Right renal pelvis (tissue), 4 donors: ENCODE data around the gene CGN. TPM values are rescaled to one million over a fixed set of nuclear protein-coding genes. Genes with fewer than 3 reads are reported as not detected.

Experiments used
- DNase-seq, 4 donors: peaks; one replicate each; pipeline ENCODE4 v3.0.0-alpha.2; 2013; ENCODE audit warnings: low read depth in 4 of 4, low spot score in 3 of 4, missing footprints in 1 of 4
- polyA plus RNA-seq, 4 donors: library from polyadenylated mRNA; unstranded; fragments of 120-200 nt; gene quantifications; one replicate each; pipeline ENCODE4 v1.2.1, GENCODE V29; 2013; ENCODE audit not compliant: insufficient read length in 4 of 4

Gene CGN
- polyA plus RNA-seq, 4 donors, result 37.5 to 57.4 (median 40.8) TPM

DNA sequence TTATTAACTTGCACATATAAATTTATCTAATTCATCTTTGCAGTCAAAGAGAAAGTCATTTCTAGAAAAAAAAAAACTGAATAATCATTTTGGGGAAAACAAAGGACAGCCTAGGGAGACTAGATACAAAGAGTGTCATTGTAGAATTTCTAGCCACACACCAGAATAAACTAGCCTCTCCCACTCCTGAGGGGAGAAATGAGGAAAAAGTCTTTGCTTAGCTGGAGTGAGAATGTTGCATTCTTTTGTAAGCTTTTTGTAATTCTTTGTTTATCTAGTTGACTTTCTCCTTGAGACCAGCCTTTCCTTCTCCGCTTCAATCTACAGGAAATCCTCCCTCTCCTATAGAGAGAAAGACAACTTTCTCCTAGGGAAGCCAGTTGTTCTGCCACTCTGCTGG, 15.9 kb upstream of the CGN start:
- DNase-seq, result no peak

DNA sequence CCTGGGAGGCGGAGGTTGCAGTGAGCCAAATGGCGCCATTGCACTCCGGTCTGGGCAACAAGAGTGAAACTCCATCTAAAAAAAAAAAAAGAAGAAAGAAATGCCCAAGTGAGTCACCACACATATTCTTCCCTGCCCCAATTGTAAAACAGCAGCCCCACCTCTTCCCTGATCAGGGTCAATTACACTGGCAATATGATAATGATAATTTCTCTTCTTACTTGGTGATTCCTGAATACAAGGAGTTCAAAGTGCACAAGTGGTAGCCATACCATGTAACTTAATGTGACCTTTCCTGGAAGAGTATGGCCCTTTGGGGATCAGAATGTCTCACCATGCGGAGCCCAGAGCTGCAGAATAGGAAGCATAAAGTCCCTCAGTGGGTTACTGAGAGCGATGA, 11.8 kb upstream of the CGN start:
- DNase-seq, result no peak

DNA sequence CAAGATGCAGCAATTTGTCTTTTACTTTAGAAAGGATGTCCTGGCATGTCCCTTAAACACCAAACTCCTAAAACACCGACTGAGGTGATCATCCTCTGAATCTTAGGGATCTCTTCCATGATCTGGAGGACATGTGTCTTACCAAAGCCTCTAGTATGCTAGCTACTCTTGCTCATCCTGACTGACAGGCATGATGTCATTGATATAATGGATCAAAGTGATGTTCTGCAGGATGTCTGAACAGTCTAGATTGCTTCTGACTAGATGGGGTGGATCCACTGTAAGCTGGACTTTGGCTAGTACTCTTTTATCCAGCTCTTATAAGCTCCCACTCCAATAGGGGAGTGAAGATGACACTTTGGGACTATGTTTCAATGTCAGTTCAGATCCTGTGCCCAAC, 11.3 kb upstream of the CGN start:
- no peak for DNase-seq

DNA sequence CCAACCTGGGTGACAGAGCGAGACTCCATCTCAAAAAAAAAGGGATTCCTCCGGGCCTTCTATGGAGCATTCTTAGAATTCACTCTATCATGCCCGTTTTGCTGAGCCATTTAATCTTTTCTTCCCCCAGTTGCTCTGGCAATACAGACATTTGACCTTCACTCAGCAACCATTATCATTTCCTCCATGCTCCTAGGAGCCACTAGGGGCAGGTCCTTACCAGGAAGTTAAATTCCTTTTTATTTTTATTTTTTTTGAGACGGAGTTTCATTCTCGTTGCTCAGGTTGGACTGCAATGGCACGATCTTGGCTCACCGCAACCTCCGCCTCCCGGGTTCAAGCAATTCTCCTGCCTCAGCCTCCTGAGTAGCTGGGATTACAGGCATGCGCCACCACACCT, 9.7 kb upstream of the CGN start:
- DNase-seq, result no peak

DNA sequence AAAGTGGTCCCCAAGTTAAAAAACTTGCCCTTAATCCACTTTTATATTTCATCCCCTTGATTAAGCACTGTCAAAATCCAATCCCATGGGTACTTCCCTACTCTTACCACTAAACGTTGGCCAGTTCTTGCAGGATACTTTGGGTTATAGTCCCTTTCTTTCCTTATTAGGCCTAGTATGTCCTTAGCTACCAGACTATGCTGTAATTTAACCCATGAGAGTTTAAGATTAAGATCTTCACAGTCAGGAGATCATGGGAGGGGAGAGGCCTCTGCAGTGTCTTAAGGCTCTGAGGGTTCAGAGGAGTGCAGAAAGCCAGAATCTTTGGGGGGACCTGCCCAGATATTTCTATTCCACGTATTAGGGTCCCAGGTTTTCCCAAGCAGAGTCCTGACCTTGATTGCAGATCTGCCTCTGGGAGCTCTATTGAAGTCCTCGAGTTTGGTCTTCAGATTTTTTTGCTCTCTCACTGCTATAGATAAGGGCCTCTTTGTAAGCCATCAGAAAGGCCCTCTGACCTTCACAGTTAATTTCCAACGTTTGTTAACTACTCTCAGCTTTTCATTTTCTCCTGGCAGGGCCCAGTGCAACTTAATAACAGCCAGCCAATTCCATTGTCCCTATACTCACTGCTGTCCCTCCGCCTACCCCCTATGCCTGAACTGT, 9.0 kb upstream of the CGN start:
- DNase-seq, result no peak

DNA sequence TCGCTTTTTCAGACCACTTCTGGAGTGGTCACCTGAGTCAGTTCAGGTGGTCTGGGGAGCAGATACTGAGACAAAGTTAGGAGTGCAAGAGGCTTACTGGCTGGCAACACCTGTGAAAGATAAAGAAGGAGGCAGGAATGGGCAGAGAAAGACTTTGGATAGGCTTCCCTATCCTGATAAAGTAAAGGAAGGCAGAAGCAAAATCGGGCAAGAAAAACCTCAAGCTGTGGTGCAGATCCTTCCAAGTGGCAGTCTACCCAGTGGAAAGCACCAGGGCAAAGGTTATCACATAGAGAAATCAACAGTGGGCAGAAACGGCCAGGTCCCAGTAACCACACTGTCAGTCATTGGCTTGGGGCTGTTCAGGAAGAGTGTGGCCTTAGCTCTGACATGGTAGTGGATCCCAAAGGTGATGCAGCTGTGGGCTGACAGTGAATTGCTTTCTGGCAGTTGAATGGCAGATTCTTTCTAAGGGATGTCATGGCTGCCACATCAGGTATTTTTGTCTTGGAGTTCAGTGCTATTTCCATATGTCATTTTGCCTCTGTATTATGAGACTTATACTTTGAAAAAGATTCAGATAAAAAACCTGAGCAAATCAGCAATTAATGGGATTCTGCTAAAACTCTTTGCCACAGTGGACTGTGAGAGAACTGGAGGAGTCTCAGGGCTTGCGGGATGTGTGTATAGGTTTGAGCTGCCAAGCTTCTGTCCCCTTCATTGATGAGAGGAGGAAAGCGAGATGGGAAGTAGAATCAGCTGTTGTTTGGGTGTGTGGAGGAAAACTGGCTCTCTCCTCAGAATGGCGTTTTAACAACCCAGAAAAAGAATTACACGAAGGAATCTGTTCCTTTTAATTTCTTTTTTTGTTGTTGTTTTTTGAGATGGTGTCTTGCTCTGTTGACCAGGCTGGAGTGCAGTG, 8.1 kb upstream of the CGN start:
- no peak for DNase-seq

DNA sequence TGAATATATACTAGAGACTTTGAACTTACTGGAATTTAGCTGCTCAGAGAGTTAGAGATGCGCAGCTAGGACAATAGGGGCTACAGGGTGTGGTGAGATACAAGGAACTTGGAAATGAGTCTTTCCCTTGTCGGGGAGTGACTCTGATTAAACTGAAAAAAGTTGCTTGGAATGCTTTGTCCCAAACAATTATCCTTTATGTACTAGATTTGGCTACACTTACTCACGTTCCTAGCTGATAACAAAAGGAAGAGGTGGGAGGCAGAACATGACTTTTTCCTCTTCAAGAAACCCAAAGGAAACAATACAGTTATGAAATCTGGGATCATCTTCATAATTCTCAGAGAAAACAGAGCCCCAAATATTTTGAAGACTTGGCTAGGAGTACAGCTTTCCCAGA, 6.9 kb upstream of the CGN start:
- DNase-seq, result no peak

DNA sequence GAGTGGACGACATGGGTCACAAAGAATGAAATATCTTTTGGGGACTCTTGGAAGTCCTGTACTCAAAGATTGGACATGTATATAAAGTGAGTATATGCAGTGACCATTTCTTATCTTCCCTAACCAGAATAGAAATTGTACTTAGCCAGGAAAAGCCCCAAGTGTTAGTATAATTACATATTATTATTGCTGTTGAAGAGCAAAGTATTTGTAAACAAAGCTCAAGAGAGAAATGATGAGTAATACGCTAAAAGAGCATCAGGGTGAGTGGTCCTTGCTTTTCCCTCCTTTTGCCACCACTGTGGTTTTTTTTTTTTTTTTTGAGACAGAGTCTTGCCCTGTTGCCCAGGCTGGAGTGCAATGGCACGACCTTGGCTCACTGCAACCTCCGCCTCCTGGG, 6.4 kb upstream of the CGN start:
- no peak for DNase-seq

DNA sequence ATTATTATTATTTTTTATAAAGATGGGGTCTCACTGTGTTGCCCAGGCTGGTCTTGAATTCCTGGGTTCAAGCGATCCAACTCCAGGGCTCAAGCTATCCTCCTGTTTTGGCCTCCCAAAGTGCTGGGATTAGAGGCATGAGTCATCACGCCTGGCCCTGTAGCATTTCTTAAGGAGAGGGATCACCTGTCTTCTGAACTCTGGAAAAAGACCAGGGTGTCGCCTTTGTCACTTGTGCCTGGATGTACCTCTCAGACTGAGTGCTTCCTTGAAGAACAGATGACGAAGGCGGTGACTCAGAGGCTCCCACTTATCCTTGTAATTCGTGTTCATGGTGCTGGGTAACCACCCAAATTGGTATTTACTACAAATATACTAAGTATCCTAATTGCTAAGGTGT, 2.4 kb upstream of the CGN start:
- no peak for DNase-seq

DNA sequence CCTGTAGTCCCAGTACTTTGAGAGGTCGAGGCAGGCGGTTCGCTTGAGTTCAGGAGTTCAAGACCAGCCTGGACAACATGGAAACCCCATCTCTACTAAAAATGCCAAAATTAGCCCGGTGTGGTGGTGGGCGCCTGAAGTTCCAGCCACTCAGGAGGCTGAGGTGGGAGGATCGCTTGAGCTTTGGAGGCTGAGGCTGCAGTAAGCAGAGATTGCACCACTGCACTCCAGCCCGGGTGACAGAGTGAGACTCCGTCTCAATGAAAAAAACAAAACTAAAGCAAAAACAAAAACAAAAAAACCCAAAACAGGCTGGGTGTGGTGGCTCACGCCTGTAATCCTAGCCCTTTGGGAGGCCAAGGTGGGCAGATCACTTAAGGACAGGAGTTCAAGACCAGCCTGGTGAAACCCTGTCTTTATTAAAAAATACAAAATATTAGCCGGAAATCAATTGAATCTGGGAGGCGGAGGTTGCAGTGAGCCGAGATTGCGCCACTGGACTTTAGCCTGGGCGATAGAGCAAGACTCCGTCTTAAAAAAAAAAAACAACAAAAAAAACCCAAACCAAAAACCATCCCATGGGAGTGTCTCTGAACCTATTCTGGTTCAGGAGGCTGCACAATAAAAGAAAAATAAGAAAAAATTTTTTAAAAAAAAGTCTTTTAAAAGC, 1.7 kb upstream of the CGN start:
- DNase-seq, result no peak

DNA sequence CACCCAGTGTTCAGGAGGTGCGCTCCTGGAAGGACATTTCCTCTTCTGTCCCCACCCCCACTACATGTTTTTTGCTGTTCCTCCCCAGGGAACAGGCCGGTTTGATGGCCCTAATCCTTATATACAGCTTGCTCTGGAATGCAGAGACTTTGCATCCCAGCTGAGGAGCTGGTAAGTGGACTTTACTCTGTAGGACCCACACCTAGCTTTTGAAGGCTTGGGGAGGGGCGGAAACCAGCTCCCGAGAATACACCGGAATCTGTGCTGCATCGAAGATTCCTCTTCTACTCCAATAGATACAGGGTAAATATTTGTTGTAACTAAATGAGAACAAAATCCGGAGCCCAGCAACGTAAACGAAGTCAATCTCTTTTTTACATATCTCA, 1.2 kb upstream of the CGN start:
- DNase-seq, result no peak

DNA sequence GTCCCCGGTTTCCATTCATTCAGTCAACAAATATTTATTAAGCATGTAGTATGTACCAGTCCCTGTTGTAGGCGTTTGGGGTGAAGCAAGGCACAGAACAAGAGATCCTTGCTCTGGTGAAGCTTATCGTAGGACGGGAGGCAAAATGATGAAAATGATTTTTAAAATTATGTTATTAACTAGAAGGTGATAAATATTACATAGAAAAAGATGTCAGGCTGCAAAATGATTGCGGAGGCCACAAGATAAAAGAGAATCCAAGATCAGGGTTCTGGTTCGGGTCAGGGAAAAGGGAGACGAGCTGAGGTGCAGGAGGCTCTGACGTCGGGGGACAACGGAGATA, 602 bp upstream of the CGN start:
- no peak for DNase-seq

DNA sequence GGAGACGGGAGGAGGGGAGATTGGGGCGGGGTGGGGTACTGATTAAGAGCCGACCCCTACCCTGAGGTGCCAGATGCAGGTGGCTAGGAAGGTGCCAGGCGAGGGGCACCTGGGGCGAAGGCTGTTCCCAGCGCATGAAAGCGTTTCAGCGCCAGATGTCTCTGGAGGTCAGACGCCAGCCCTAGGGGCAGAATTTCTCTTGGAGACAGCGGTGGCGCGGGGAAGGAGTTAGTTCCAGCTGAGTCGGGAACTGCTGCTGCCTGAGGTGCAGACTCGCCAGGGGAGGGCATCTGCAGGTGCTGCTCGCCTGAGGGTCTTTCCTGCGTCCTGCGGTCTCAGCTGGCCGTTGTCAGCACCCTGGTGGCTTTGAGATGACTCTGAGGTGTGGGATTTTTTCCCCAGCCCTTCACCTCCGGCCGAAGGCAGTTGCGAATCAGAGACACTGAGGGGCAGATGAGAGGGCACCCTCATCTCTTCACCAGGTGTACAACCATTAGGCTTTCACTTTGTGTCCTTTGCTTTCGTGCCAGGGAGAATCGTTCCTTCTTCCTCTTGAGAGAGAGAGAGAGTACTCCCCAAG, 539 bp downstream of the CGN start:
- DNase-seq, result no peak

DNA sequence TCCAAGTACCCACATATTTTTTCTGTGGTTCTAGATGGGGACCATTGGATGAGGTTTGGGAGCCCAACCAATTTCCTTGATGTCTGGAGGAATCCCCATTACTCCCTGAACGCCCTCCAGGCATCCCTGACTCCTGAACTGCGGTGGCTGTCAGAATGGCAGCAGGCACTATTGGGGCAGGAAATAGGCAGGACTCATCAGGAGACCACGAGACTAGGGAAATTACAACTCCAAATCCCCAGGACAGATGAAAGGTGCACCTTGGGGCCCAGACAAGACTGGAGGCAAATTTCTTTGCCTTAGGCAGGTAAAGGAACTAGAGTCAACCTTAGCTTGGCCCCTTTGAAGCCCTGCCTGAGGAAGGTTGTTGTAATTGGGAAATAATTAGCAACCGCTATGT, 1.1 kb downstream of the CGN start:
- no peak for DNase-seq

DNA sequence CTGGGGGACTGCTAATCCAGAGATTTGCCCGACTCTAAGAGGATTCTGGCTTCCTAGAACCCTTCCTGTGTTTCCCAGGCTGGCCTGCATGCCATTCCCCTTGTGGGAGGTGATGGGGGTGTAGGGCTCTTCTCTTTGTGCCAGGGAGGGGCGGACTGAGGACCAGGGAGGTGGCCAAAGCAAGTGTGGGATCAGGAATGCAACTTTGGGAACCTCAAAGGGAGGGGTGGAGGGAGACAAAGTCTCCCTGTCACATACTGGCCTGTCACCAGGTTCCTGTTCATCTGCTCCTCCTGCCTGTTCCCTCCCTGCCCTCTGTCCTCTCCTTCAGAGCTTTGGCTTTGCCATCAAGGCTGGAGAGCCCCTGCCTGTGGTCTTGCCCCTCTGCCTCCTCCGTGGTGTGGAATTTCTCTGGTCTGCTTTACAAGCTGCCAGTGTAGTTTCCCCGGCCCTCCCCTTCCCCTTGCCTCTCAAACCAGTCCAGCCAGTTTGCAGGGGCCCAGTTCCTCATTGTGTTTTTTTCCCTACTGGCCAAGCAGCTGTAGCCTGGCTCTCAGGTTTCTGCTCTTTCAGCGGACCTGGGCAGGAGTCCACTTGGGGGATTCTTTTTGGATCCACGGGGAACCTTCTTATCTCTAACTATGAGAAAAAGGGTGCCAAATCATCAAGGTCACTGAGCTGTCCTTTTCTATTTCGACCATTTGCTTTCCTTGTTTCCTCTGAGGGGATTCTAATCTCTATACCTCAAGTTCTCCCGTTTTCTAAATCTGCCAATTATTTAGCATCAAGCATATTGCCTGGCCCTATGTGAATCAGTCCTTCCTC, 1.8 kb downstream of the CGN start:
- DNase-seq, result no peak

DNA sequence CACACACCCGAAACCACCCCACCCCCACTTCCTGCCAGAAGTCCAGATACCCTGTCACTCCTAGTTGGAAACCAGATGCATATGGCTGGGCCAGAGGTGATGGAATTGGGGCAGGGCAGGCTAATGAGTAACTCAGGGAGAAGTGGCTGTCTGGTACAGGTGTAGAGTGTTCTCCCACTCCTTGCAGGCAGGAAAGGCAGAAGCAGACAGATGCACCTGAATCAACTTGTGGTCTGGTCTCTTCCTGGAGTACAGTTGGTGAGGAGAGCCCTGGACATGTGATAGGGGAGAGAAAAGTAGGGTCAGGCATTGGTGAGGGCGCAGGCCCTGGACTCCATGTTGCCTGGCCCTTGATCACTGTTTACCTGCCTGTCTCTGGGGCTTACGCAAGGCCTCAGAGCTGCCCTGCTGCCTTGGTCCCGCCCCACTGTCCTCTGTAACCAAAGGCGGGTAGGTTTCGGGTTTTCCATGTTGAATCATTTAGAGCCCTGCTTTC, 2.5 kb downstream of the CGN start:
- no peak for DNase-seq

DNA sequence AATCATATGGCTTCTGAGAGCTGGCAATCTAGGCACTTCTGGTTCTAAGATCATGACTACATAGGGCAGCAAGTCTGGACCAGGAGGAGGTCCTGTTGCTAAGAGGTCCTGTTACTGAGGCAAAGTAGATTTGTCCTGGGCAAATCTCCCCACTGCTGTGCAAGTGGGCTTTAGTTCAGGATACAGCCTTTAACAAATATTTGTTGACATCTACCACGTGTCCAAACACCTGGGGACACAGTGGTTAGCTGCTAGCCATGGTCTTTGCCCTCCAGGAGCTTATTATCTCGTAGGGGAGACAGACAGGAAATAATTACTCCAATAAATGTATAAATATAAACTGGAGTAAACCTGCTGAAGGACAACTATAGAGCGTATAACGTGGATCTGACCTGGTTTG, 3.2 kb downstream of the CGN start:
- no peak for DNase-seq

DNA sequence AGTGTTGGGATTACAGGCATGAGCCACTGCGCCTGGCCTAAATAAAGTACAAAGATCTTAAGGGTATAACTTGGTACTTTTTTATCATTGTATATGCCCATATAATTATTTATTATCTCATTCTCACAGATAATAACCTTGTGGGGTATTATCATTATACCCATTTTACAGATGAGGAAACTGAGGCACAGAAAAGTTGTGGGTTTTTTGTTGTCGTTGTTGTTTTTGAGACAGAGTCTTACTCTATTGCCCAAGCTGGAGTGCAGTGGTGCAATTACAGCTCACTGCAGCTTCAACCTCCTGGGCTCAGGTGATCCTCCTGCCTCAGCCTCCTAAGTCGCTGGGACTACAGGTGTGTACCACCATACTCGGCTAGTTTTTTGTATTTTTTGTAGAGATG, 4.1 kb downstream of the CGN start:
- no peak for DNase-seq

DNA sequence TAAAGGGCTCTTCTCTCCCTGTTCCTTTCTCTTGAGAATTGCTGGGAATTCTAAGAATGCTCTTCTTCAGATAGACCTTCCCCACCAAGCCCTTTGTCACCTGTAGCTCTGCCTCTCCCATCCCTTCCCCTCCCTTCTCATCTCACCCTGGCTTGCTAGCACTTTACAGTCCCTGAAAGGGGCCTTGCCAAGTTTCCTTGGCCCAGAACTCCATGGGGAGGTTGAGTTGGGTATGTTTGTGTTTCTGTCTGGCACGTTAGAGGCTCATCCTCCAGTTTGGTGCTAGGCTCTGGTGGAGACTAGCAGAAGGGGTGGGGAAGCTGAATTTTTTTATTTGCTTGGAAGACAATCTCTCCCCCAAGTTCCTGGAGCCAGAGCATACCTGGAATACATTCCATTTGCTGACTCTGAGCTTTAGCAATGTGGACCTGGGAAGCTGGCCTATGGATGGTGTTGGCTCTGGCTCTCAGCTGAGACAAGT, 4.9 kb downstream of the CGN start:
- no peak for DNase-seq

DNA sequence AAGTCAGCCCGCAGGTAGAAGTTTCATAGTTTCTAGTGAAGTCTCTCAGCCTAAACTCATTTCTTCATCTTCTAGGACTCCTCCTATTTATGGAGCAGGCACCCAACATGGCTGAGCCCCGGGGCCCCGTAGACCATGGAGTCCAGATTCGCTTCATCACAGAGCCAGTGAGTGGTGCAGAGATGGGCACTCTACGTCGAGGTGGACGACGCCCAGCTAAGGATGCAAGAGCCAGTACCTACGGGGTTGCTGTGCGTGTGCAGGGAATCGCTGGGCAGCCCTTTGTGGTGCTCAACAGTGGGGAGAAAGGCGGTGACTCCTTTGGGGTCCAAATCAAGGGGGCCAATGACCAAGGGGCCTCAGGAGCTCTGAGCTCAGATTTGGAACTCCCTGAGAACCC, 7.2 kb downstream of the CGN start:
- no peak for DNase-seq
